ENCODE results near the gene SNAP47.

The SNAP47 gene

DNA sequence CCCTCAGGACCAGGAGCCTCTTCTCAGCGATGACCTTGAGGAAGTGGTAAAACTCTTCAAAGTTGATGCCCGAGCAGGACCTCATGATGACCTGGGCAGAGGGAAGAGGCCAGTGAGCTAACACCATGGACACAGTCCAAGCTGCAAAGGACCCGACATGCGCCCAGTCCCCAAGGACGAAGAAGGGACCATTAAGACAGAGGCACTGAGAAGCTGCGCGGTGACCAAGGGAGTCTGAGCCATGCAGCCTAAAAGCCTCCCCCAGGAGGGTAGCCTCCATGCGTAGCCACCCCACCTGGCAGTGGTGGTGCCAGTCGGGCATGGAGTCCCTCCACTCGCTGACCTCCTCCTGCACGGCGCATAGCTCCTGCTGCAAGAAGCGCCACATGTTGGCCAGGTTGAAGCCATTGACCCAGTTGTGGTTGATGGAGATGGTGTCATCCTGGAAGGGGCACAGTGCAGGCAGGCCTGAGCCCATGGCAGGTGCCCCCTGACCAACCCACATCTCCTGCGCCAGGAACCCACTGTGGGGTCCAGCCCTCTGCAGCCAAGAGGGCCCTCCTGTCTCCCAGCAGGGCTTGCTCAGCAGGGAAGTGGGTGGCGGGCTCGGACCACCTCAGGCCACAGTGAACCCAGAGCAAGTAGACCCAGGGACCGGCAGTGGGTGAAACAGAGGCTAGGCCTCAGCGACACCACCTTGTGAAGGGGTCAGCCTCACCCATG lies 2.5 kb upstream of the SNAP47 start:
- DNase-seq (ENCODE audit: low read depth in 2 of 2) = no peak

DNA sequence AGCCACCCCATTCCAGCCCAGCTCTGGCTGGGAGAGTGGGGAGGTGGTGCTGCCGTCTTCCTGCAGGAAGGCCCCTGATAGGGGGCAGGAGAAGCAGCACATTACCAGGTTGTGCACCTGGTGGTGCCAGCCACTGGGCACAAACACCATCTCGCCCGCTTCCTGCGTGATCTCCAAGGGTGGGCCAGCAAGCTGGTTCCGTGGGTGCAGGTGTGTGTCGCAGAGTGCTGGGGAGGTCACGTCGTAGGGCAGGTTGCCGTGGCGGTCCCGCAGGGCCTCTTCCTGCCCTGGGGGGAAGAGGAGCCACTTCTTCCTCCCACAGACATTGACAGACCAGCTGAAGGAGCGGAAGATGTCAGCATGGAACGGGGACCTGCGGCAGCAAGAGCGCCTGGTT lies 1.9 kb upstream of the SNAP47 start:
- no peak for DNase-seq (ENCODE audit: low read depth in 2 of 2)

DNA sequence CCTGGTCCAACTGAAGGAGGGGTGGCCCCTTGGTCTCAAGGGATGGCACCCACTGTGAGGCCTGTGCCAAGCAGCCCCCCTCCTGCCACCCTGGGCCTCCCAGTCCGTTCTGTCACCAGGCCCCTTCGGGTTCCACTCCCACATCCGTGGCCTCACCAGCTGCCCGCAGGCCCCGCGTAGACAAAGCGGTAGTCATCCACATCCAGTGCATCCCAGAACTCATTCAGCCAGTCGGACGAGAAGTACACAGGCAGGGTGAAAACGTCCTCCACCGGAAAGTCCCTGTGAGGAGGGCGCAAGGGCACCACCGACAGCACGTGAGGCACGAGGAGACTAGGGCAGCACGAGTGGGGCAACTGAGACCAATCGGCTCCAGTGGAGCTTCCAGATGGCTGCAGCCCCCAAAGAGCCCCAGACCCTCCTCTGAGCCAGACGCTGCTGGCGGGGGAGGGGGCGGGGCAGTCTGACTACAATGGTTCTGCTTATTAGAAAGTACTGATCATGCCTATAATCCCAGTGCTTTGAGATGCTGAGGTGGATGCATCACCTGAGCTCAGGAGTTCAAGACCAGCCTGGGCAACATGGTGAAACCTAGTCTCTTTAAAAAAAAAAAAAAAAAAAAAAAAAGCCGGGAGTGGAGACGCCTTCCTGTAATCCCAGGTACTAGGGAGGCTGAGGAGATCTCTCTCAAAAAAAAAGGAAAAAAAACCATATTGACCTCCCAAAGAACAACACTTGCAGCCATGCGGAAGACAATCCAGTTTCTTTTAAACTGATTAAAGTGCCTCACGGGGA lies 1.3 kb upstream of the SNAP47 start:
- DNase-seq (ENCODE audit: low read depth in 2 of 2) = no peak

DNA sequence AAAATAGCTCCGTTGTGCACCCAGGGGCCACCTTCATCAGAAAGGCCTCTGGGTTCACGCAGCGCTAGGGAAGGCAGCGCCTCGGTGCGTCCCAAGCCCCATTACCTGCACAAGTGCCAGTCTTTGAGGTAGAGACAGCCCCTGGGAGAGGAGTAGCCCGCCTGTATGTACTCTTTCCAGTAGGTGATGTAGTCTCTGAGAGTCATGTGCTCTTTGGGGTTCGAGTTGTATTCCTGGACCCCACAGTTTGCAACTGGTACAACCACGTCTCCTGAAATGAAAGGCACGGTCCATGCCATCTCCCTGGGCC lies 734 bp upstream of the SNAP47 start:
- no peak for DNase-seq (ENCODE audit: low read depth in 2 of 2)

DNA sequence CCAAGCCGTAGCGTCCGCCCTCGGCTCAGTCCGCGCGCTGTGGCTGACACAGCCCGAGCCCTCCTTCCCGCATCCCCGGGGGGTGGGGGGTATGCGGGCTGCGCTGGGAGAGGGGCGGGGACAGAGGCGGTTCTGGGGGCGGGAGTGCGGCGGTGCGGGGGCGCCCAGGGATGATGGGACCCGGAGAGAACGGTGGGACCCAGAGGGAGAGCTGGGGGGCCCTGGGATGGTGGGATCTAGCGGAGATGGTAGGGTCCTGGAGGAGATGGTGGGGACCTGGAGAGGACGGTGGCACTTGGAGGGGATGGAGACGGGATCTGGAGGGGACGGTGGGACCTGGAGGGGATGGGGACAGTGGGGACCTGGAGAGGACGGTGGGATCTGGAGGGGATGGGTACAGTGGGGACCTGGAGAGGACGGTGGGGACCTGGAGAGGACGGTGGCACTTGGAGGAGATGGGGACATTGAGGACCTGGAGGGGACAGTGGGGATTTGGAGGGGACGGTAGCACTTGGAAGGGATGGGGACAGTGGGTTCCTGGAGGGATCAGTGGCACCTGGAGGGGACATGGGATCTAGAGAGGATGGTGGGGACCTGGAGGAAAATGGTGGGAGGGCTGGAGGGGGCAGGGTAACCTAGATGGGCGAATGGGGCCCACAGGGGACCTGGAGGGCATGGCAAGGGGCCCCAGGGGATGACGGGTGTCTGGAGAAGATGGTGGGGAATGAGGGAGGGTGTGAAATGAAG lies 477 bp downstream of the SNAP47 start:
- DNase-seq (ENCODE audit: low read depth in 2 of 2) = no peak

DNA sequence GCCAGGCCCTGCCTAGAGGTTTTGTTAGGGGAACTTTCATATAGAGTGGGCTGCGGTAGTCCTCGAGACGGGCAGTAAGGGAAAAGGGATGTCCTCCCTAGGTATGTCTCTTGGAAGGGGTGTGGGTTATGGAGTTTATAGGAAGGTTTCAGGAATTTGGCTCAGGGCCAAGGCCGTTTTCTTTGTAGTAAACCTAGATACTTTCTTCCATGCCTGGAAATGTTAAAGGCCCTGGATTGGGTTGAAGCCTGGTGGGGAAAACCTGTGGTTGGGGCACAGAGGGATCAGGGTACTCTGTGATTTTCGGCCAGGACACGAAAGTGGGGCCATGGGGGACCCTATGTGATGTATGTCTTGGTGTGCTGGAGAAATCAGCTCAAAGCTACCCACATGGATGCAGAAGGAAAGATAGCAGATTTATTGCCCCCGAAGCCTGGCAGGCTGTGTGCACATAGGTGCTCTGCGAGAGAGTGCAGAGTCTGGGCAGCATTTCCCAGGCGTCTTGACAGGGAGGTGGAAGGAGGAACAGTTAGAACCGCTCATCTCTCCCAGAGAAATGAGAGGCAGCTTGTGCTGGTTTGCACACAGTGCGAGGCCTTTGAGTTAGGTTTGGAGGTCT lies 1.7 kb downstream of the SNAP47 start:
- no peak for DNase-seq (ENCODE audit: low read depth in 2 of 2)

DNA sequence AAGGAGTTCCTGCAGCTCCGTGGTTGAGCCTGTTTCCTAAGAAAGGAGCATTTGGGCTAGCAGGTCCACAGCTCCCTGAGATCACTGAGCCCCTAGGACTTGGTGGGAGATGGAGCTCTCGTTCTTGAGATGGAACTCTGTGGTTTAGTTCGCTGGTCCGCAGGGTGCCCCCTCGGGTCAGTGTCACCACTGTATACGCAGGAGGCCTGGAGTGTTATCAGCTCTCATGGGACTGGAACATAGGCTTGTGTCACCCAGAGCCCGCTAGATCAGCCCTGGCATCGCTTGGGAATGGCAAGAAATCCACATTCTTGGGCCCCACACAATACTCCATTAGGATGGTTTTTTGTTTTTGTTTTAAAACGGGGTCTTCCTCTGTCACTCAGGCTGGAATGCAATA lies 3.6 kb downstream of the SNAP47 start:
- DNase-seq (ENCODE audit: low read depth in 2 of 2) = no peak

DNA sequence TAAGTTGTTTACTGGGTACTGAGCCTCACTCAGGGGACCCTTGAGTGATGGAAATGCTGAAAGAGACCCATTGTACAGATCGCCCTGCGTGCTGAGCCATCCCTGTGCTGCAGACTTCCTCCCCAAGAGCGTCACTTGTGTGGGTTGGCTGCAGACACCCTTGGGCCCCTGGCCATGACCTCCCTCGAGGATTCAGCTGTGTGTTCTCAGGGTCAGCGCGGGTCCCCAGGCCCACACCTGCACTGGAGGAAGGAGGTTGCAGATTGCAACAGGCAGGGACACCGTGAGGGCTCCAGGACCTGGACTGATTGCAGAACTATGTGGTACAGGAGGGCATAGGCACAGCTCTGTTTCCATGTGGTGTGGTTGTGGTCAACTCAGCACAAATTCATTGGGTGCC lies 4.4 kb downstream of the SNAP47 start:
- DNase-seq (ENCODE audit: low read depth in 2 of 2) = no peak

DNA sequence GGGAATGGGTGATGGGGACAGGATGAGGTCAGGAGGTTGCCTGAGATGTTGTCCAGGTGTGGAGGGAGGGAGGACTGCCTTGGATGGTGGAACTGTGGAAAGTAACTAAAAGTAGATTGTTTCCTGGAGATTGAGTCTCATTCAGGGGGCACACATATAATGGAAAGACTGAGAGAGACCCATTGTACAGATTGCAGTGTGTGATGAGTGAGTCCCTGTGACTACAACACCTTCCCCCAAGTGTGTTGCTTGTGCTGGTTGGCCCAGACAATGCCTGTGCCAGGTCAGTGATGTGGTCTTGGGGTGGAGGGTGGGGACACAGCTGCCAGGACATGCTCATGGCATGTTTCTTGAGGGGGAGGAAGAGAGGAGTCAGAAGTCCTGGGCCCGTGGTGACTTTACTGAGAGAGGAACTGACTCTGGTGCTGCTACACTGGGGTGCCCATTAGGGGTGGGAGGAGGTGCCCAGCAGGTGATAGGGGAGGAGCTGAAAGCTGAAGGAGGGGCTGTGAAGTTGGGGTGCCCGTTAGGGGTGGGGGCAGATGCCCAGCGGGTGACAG lies 5.2 kb downstream of the SNAP47 start:
- no peak for DNase-seq (ENCODE audit: low read depth in 2 of 2)

DNA sequence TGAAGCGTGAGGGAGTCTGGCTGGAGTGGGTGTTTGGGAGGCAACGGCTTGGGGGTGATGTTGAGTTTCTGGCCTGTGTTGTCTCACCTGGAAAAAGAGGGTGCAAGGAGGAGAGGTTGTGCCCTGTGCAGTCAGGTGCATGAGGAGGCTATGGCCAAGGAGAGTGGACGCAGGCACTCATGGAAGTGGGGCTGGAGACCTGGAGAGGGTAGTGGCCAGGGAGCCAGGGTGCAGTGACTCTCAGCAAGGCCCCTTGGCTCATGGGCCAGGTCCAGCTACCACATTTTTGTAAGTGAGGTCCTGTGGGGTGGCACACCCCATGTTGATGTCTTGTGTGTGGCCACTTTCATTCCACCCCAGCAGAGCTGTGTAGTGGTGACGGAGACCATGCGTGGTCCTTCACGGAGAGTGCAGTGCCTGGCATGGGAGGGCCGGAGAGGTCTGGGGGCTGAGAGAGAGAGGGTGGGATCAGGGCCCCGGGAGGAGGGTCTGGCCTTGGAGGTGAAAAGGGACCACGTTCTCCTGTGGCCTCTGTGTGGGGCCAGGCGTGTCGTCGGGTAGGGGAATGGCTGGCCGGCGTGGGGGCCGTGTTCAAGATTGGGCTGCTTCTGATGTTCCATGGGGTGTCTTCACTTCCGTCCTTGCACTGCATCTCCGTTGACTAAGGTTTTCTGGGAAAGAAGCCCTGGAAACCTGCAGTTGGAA lies 6.1 kb downstream of the SNAP47 start:
- DNase-seq (ENCODE audit: low read depth in 2 of 2) = no peak

DNA sequence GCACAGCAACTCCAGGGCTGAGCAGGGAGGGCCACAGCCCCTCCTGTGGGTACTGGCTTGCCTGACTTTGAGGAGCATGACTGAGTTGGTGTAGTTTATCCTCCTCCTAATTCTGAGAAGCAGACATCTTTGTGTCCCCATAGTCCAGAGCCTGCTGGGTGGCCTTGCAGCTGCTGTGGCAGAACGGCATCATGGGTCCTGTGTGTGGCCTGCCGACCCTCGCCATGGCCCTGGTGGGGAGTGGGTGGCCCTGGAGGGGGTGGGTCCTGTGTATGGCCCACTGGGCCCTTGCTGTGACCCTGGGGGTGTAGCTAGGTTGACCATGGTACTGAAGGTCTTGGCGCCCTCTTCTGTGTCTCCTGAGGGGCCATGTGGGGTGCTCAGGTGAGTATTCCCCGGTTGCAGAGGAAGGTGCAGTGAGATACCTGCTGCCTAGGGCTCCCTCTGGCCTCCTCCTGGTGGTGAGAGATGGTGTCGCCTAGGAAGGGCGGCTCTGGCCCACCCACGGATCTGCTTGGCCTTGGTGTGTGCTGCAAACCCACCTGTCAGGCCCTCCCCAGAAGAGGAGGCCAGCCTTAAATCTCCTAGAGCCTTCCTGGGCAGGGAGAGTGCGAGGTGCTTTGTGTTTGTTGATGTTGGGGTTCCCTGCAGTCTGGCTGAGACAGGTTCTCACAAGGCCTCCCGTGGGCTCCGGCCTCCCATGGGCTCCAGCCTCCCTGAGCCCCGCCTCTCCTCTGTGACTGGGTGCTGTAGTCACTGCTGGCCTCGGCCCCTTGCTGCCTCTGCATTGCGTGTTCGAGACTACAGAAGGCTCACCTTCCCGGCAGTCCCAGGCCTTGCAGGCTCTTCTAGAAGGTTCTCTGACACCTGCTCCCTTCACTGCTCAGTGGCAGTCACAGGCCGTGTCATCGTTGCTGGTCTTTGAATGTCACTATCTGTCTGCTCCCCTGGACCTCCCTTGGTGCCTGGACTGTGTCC lies 7.8 kb downstream of the SNAP47 start:
- DNase-seq (ENCODE audit: low read depth in 2 of 2) = no peak

DNA sequence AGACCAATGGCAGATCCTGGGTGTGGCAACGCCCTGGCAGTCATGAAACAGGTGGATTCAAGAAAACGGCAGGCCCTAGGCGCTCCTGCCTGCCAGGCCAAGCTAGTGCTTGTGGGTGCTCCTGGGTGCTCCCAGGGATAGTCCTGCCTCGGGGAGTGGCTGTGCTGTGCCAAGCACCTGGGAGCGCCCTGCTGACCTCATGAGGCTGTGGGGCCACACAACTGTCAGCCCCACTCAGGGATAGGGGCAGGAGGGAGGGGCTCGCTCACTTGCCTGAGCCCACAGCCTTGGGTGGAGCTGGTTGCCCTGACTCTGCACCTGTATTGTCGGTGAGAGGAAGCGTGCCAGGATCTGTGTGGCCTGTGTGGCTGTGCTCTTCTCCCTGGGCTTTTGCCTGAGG lies 9.4 kb downstream of the SNAP47 start:
- no peak for DNase-seq (ENCODE audit: low read depth in 2 of 2)

DNA sequence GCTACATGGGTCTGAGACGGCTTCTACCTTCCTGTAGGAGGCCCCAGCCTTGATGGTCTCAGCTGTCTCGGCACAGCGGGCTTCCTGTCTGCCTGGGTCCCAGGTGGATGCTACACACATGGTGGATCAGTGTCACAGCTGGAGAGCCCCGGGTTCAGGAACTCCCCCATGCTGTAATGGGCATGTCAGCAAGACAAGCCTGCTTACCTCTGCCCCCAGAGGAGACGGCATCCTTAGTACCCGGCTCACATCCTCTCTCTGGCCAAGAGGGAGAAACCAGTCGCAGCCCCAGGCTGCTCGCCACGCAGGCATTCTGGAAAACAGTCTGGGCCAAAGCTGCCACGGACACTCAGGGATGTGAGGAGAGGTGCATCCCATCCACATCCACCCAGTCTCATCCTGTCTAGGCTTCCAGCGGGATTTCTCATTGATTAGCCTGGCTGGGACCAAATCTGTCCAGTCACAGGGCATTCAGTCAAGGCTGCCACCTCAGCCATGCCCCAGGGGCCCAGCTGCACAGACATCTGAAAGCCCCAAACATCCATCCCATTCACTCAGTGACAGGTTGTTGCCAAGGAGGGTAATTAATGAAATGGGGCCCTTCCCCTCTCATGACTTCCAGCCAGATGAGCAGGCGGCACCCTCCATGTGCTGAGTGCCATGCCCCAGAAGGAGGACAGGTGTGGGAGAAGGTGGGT lies 10.5 kb downstream of the SNAP47 start:
- no peak for DNase-seq (ENCODE audit: low read depth in 2 of 2)

DNA sequence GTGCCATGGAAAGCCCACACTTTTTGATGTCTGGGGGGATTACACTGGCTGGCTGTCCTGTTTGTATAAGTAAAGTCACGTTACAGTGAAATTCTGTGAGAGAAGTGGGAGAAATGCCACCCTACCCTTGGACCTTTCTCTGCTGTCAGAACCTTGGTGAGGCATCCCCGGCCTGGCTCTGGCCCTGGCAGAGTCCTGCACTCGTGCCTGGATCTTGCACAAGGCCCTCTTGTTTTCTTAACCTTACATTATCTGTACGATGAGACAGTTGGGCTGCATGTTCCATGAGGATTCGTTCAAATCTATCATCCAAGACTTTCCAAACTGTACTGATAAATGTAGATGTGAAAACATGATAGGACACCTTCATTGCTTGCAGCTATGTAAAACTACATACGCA lies 11.4 kb downstream of the SNAP47 start:
- DNase-seq (ENCODE audit: low read depth in 2 of 2) = no peak

DNA sequence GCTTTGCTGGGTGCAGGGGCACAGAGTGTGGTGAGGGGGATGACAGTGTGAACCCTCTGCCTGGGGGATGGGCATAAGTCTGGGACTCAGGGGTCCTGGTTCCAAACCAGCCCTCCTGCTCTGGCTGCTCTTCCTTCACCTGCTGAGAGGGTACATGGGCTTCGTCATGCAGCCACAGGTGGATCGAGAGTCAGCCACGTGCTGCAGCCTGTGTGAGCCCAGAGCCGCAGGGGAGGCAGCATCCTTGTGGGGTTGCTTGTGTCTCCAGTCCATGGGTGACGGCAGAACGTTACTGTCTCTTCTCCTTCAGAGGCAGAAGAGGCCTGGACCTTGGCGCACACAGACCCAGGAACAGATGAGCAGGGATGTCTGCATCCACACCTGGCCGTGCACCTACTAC lies 12.1 kb downstream of the SNAP47 start:
- no peak for DNase-seq (ENCODE audit: low read depth in 2 of 2)

DNA sequence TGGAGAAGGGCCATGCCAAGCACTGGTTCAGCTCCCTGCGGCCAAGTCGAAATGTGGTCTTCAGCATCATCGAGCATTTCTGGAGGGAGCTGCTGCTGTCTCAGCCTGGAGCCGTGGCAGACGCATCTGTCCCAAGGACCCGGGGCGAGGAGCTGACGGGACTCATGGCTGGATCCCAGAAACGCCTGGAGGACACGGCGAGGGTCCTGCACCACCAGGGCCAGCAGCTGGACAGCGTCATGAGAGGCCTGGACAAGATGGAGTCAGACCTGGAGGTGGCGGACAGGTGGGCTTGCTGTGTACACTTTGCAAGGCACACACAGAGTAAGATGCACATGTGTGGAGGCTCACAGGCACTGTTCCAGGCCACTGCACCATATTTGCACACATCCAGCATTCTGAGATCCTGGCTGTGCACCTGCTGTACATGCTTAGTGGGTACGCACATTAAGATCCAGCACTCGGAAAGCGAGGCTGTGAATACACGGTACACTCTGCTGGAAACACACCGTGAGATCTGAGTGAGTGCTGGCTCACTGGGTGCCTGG lies 12.8 kb downstream of the SNAP47 start:
- no peak for DNase-seq (ENCODE audit: low read depth in 2 of 2)

DNA sequence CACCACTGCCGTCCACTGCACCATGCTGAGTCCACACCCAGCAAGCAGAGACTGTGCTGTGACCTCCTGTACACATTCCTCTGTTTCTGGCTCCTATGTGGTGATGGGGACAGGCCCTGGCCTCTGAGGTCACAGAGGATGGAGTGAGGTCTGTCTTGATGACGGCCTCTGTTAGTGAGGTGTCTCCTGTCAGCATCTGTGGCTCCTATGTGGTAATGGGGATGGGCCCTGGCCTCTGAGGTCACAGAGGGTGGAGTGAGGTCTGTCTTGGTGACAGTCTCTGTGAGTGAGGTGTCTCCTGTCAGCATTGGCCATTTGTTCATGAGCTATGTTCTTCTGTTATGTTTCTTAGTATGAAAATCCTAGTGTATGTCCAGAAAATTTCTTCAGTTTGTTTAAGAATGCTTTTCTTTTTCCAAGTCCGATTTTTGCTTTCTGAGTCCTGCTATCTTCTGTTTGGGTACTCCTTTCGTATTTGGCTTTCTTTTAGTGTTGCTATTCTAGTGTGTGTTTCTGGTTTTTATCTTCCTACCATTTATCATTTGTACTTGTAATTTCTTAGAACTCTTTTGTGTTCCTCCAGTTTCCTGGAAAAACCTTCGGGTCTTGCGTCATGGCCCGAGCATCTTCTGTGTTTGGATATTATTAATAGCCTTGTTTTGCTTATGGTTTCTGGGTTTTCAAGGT lies 13.4 kb downstream of the SNAP47 start:
- no peak for DNase-seq (ENCODE audit: low read depth in 2 of 2)

DNA sequence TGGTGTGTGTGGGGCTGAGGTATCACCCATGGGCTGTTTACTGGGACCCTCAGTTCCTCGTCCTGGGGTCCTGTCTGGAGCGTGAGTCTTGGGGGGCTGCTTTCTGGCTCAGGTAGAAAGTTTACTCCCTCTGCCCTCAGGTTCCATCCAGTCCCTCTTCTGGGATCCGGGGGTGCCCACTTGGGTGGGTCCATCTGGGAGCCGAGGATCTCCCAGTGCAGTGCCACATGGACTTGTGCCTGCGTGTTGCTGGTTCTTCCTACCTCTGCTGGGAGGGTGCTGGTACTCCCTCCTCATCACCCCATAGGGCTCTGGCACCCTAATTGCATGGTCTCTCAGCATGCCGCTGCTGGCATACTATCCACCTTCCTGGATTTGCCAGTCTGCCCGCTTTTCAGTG lies 14.0 kb downstream of the SNAP47 start:
- DNase-seq (ENCODE audit: low read depth in 2 of 2) = no peak
